ENCODE measurements around the gene GPR68. TPM values are rescaled to one million over a fixed set of nuclear protein-coding genes. Genes with fewer than 3 reads are reported as not detected.

Gene GPR68
- total RNA-seq, 1 donor from 2014 or later = 1.1 TPM

GRCh38 chr14:91289464-91289863 is 45.0 kb upstream of the GPR68 start:
- no peak for DNase-seq (ENCODE audit: low read depth)
- H3K4me3 ChIP-seq (ENCODE audit: low read depth, low read length) = no peak overlapping the region
- TF ChIP-seq CTCF (conservative IDR thresholded peaks at IDR 0.05; ENCODE audit: low read depth, low read length) = no peak

GRCh38 chr14:91288876-91289275 is 44.4 kb upstream of the GPR68 start:
- no peak overlapping the region for H3K4me3 ChIP-seq (ENCODE audit: low read depth, low read length)
- no peak for TF ChIP-seq CTCF (conservative IDR thresholded peaks at IDR 0.05; ENCODE audit: low read depth, low read length)
- DNase-seq (ENCODE audit: low read depth) = no peak

- peak; percentile 94 for TF ChIP-seq CTCF (conservative IDR thresholded peaks at IDR 0.05; ENCODE audit: low read depth, low read length)
- H3K4me3 ChIP-seq (ENCODE audit: low read depth, low read length) = no peak overlapping the region
- DNase-seq (ENCODE audit: low read depth) = no peak
Measured at GRCh38 chr14:91286530-91286937, 42.0 kb upstream of the GPR68 start.

- no peak for DNase-seq (ENCODE audit: low read depth)
- no peak for TF ChIP-seq CTCF (conservative IDR thresholded peaks at IDR 0.05; ENCODE audit: low read depth, low read length)
- H3K4me3 ChIP-seq (ENCODE audit: low read depth, low read length) = no peak overlapping the region
Measured at GRCh38 chr14:91284791-91285548, 40.5 kb upstream of the GPR68 start.

GRCh38 chr14:91284146-91284790 is 39.8 kb upstream of the GPR68 start:
- TF ChIP-seq CTCF (conservative IDR thresholded peaks at IDR 0.05; ENCODE audit: low read depth, low read length) = no peak
- DNase-seq (ENCODE audit: low read depth) = no peak
- H3K4me3 ChIP-seq (ENCODE audit: low read depth, low read length) = no peak overlapping the region

- DNase-seq (ENCODE audit: low read depth) = no peak
- no peak for TF ChIP-seq CTCF (conservative IDR thresholded peaks at IDR 0.05; ENCODE audit: low read depth, low read length)
- H3K4me3 ChIP-seq (ENCODE audit: low read depth, low read length) = no peak overlapping the region
Measured at GRCh38 chr14:91283666-91284065, 39.2 kb upstream of the GPR68 start.
